Breast epithelium (tissue), 4 donors: ENCODE results near the gene POLR3H. TPM values are rescaled to one million over a fixed set of nuclear protein-coding genes. Genes with fewer than 3 reads are reported as not detected.

Experiments used
- DNase-seq, 2 donors: peaks; one replicate each; pipeline ENCODE4 v3.0.0-alpha.2; 2019; ENCODE audit warnings: low spot score in 2 of 2
- H3K27ac ChIP-seq, 2 donors: fragments of 200-600 bp; sonication (generic) in 1 of 2; one replicate each; pipeline ENCODE4 v1.5.1; 2016 to 2019; ENCODE audit warnings: mild to moderate bottlenecking in 1 of 2
- H3K27me3 ChIP-seq, 2 donors: fragments of 200-600 bp; sonication (generic) in 1 of 2; one replicate each; pipeline versions ENCODE4 v1.5.1 to v1.6.0; 2017 to 2019; ENCODE audit warnings: control low read depth in 1 of 2, mild to moderate bottlenecking in 1 of 2
- H3K36me3 ChIP-seq: fragments of 200-600 bp; one replicate; pipeline ENCODE4 v1.5.1; 2019
- H3K4me1 ChIP-seq, 2 donors: fragments of 200-600 bp; sonication (generic); one replicate each; pipeline ENCODE4 v1.5.1; 2016 to 2019; ENCODE audit warnings: control low read depth in 1 of 2
- H3K4me3 ChIP-seq, 3 donors: fragments of 200-600 bp; sonication (generic); 1 replicate in 2 of 3; 2 replicates in 1 of 3; pipeline ENCODE4 v1.5.1; 2016 to 2019; ENCODE audit warnings: mild to moderate bottlenecking in 3 of 3, moderate library complexity in 2 of 3
- H3K9me3 ChIP-seq, 2 donors: fragments of 200-600 bp; sonication (generic) in 1 of 2; one replicate each; pipeline ENCODE4 v1.5.1; 2016 to 2019; ENCODE audit warnings: control low read depth in 1 of 2
- POLR2A ChIP-seq: fragments of 450-650 bp; IDR thresholded peaks from one replicate; pipeline ENCODE4 v1.6.1; 2016; ENCODE audit warnings: antibody characterized with exemption, mild to moderate bottlenecking, moderate library complexity
- POLR2AphosphoS5 ChIP-seq, 3 donors: sonication (generic); formaldehyde crosslinking; IDR thresholded peaks; one replicate each; pipeline ENCODE4 v1.6.1; 2017; ENCODE audit warnings: antibody characterized with exemption in 3 of 3
- intact Hi-C: fragments of 100-400 bp; cut with DNase I; formaldehyde crosslinking; loops from one replicate; pipeline ENCODE4 v1.15.1; 2023; ENCODE audit warnings: low total_unique reads
- total RNA-seq, 3 donors: library from RNA; depleted of rRNA; stranded (reverse); fragments of >200 nt; gene quantifications; one replicate each; pipeline ENCODE4 v1.1.0, GENCODE V29; 2016
- TF ChIP-seq, protein P1 (sequence below), 3 donors: fragments of 450-650 bp; IDR thresholded peaks; one replicate each; pipeline ENCODE4 v1.5.1; 2016 to 2017; ENCODE audit warnings: antibody characterized with exemption in 3 of 3, mild to moderate bottlenecking in 3 of 3, moderate library complexity in 3 of 3

Gene POLR3H
- total RNA-seq, 3 donors from 2014 or later, result 18.2 to 26.5 (median 20.2) TPM

DNA sequence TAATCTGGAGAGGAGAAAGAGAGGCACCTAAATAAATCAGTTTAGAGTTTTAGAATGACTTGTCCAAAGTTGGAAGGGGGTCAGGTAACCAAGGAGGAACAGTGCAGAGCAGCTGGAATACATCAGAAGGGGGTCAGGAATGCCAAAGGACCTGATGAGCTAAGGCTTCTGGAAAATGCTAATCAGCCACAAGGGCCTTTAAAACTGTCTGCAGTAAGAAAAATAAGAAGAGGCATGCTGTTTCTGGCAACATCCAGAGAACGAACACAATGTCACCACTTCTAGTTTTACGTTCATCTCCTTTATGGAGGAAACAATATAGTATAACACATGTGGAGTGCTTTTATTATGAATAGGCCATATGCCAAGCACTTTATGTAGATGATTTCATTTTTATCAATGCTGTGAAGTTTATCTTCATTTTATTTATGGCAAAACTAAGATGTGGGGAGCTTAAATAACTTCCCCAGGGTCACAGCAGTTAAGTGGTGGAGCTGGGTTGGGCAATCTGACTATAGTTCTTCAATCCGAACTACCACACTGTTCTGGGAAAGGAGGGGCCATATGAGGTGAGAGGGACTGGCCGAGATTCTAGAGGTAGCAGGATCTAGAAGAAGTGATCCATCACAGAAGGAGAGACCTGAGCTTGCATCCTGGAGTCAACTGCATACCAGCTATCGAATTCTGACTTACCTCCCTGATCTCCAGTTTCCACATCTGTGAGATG, 52.7 kb downstream of the POLR3H start:
- no peak for DNase-seq
- intact Hi-C loops, result no loop called here
- no peak for TF ChIP-seq POLR2A
- TF ChIP-seq, protein P1, sequence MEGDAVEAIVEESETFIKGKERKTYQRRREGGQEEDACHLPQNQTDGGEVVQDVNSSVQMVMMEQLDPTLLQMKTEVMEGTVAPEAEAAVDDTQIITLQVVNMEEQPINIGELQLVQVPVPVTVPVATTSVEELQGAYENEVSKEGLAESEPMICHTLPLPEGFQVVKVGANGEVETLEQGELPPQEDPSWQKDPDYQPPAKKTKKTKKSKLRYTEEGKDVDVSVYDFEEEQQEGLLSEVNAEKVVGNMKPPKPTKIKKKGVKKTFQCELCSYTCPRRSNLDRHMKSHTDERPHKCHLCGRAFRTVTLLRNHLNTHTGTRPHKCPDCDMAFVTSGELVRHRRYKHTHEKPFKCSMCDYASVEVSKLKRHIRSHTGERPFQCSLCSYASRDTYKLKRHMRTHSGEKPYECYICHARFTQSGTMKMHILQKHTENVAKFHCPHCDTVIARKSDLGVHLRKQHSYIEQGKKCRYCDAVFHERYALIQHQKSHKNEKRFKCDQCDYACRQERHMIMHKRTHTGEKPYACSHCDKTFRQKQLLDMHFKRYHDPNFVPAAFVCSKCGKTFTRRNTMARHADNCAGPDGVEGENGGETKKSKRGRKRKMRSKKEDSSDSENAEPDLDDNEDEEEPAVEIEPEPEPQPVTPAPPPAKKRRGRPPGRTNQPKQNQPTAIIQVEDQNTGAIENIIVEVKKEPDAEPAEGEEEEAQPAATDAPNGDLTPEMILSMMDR (IDR thresholded peaks at IDR 0.05), result no peak
- no peak for TF ChIP-seq POLR2AphosphoS5 (IDR thresholded peaks at IDR 0.05)

DNA sequence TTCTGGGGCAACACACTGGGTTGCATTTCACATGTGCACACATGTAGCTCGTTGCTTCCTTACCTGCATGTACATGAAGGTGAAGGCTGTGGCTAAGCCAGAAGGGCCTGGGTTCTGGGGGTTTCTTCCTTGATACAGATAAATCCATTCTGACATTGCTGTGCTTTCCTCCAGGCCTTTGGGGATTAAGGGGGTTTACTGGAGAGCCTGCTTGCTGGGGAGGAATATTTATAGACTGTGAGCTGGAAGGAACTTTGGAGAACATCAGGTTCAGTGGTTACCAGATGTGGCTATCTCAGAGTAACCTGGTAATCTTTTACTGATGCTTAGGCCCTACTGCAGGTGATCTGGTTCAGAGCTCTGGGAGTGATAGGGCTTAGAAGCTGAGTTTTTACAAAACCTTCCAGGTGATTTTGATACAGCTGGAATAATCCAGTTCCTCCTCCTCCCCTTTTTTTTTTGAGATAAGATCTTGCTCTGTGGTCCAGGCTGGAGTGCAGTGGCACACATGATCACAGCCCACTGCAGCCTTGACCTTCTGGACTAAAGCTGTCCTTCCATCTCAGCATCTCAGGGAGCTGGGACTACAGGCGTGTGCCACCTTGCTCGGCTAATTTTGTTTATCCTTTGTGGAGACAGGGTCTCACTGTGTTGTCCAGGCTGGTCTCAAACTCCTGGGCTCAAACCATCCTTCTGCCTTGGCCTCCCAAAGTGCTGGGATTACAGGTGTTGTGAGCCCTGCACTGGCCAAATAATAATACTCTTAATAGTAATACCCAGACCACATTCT, 55.5 kb downstream of the POLR3H start:
- Histone ChIP-seq H3K27me3 (no peaks in the 10 kb centered on the region), H3K4me3 (no peak overlapping the region), H3K9me3 (no peaks in the 10 kb centered on the region), H3K4me1 (peaks cover 0 to 6% of the 10 kb centered on the region in 2 donors), H3K36me3 (no peaks in the 10 kb centered on the region), H3K27ac (peak overlapping the region; percentile 6 to 38)
- no peak for TF ChIP-seq POLR2AphosphoS5 (IDR thresholded peaks at IDR 0.05)
- TF ChIP-seq POLR2A, result no peak
- TF ChIP-seq, protein P1 (IDR thresholded peaks at IDR 0.05), result no peak
- DNase-seq, result no peak
- intact Hi-C loops, result no loop called here

More for the DNA sequence above, 52.7 kb downstream of the POLR3H start:
- Histone ChIP-seq H3K9me3 (no peaks in the 10 kb centered on the region), H3K36me3 (no peaks in the 10 kb centered on the region), H3K4me3 (no peak overlapping the region), H3K27me3 (no peaks in the 10 kb centered on the region), H3K4me1 (peaks cover 0 to 6% of the 10 kb centered on the region in 2 donors), H3K27ac (peak overlapping the region in 1 of 2 donors; percentile 22)

DNA sequence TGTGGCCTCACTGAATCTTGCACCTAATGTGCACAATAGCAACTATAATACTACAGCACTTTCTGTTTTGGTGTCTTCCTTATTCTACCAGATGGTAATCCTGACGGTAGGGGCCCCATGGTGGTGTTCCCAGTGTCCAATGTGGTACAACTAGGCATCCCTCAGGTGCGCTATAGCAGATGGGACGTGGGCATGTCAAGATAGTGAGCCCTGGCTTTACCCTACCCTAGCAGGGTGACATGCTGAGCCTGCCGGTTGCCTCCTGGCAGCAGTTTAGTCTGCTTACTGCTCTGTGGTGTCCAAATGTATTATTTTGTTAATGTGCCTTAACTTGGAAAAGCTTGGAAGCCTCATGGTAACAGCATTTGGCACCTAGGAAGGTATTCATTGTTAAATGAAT, 56.2 kb downstream of the POLR3H start:
- Histone ChIP-seq H3K27me3 (no peaks in the 10 kb centered on the region), H3K4me3 (no peak overlapping the region), H3K36me3 (no peaks in the 10 kb centered on the region), H3K27ac (peak overlapping the region; percentile 6 to 38), H3K4me1 (peaks cover 0 to 6% of the 10 kb centered on the region in 2 donors), H3K9me3 (no peaks in the 10 kb centered on the region)
- intact Hi-C loops, result no loop called here
- TF ChIP-seq POLR2A (no peak), POLR2AphosphoS5 (IDR thresholded peaks at IDR 0.05) (no peak)
- TF ChIP-seq, protein P1 (IDR thresholded peaks at IDR 0.05), result no peak
- DNase-seq, result no peak

DNA sequence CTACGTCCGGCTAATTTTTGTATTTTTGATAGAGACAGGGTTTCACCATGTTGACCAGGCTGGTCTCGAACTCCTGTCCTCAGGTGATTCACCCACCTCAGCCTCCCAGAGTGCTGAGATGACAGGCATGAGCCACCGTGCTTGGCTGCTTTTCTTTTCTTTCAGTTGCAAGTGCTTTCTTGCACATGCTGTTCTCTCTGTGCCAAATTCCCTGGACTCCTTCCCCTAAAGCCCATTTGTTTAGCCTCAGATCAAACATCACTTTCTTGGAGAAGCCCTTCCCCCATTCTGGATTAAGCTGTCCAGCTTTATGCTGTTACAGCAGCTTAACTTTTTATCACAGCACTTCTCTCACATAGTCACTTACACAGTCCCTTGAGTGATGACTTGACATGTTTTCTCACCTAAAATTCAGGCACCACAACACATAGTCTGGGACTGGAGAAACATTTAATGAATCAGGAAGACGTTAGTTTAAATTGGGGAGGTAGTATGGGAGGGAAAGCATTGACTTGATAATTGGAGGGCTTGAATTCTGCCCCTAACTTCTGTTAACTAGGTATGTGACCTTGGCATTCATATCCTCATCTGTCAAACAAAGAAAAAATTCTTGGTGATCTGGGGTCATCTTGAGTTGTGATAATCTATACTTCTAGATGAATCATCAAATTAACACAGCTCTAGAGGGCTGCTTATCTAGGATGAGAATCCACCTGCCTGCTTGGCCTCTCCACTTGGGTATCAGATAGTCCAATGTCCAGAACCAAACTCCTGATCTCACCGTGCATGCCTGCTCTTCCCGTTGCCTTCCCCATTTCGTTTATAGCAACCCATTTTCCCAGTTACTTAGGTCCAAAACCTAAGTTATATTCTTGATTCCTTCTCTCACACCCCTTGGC, 57.0 kb downstream of the POLR3H start:
- TF ChIP-seq, protein P1 (IDR thresholded peaks at IDR 0.05), result no peak
- TF ChIP-seq POLR2AphosphoS5 (IDR thresholded peaks at IDR 0.05), result no peak
- no peak for TF ChIP-seq POLR2A
- no peak overlapping the region for H3K4me3 ChIP-seq
- intact Hi-C loops, result no loop called here

More for the DNA sequence above, 57.0 kb downstream of the POLR3H start:
- Histone ChIP-seq H3K4me1 (peaks cover 0 to 6% of the 10 kb centered on the region in 2 donors), H3K27ac (no peak overlapping the region), H3K36me3 (no peaks in the 10 kb centered on the region), H3K27me3 (no peaks in the 10 kb centered on the region), H3K9me3 (no peaks in the 10 kb centered on the region)
- no peak for DNase-seq
